ENCODE results near the gene NWD2. TPM values are rescaled to one million over a fixed set of nuclear protein-coding genes. Genes with fewer than 3 reads are reported as not detected.

The NWD2 gene
- total RNA-seq, 1 experiment from 2014 or later = not detected

DNA sequence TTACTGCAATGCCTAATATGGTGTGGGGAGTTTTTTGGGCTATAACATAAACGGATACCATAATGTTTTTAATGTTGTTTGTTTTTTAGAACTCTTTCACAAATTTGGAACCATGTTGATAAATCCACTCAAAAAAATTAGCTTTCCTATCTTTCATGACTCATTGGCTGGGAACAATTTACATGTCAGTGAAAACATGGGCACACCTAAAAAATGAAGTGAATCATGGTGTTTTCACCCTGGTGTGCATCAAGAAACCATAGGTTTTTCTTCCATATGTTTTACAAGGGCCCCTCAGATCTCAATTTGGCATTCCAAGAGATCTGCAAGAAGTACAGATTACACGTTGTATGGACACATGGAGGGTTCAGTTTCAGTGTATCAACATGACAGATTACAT is 207.1 kb downstream of the NWD2 start:
- Histone ChIP-seq H3K4me1 (ENCODE audit: insufficient read depth, low read length) (no peaks in the 10 kb centered on the region; the same call in 1 of the 2 replicates), H2BK5ac (ENCODE audit: insufficient read length, low read length) (no peak overlapping the region), H3K23ac (ENCODE audit: insufficient read length, low read depth, low read length) (no peak overlapping the region), H3T11ph (ENCODE audit: low read length) (no peak overlapping the region), H2BK15ac (ENCODE audit: low read depth, low read length) (no peak overlapping the region), H2AFZ (ENCODE audit: low read length) (no peak overlapping the region), H2BK20ac (ENCODE audit: low read depth, low read length, poor library complexity, severe bottlenecking) (no peak overlapping the region), H2BK12ac (ENCODE audit: insufficient read length, low read depth, low read length) (no peak overlapping the region), H3K27ac (ENCODE audit: insufficient read length, low read depth, low read length) (no peak overlapping the region), H4K8ac (replicated peaks; ENCODE audit: insufficient read length, low read depth, low read length) (no peak overlapping the region), H3K4ac (ENCODE audit: low read depth, low read length) (no peak overlapping the region), H3K14ac (ENCODE audit: insufficient read depth, low read length) (no peak overlapping the region), H2BK120ac (ENCODE audit: low read depth, low read length, poor library complexity, severe bottlenecking) (no peak overlapping the region), H3K4me2 (ENCODE audit: insufficient read depth, insufficient read length, low read length) (no peak overlapping the region), H3K18ac (ENCODE audit: insufficient read length, low read depth, low read length) (no peak overlapping the region), H3K27me3 (ENCODE audit: insufficient read depth, low read length) (peaks cover 2% of the 10 kb centered on the region; the same call in 1 of the 2 replicates), H3K23me2 (ENCODE audit: insufficient read length, low read depth, low read length, poor library complexity, severe bottlenecking) (peaks cover 13% of the 10 kb centered on the region), H4K5ac (ENCODE audit: insufficient read length, low read depth, low read length) (no peak overlapping the region), H3K79me1 (ENCODE audit: insufficient read depth, low read depth, low read length, poor library complexity, severe bottlenecking) (no peaks in the 10 kb centered on the region), H3K9me3 (ENCODE audit: control insufficient read depth, low read depth, low read length) (no peaks in the 10 kb centered on the region), H3K56ac (ENCODE audit: insufficient read length, low read depth, low read length) (no peak overlapping the region), H3K79me2 (ENCODE audit: insufficient read depth, low read length) (no peaks in the 10 kb centered on the region), H4K91ac (ENCODE audit: insufficient read length, low read depth, low read length) (no peak overlapping the region), H3K9ac (ENCODE audit: extremely low read depth, insufficient read length, low read length) (no peak overlapping the region), H2AK5ac (ENCODE audit: insufficient read length, low read length) (no peak overlapping the region), H4K20me1 (ENCODE audit: control insufficient read depth, insufficient read depth, insufficient read length) (no peaks in the 10 kb centered on the region)
- Mint-ChIP-seq H3K9me3 (no peaks in the 10 kb centered on the region), H3K27me3 (ENCODE audit: low read depth) (peaks cover 62% of the 10 kb centered on the region), H3K4me1 (peaks cover 10 to 15% of the 10 kb centered on the region in 2 experiments), H3K36me3 (ENCODE audit: insufficient read depth in 1 of 3, low read depth in 3 of 3) (no peaks in the 10 kb centered on the region), H3K4me3 (no peak overlapping the region), H3K27ac (no peak overlapping the region)
- WGBS (ENCODE audit: extremely low coverage, insufficient read length, low lambda C conversion rate) = no CpG with 5 or more reads among the region's 2 CpGs
- TF ChIP-seq, protein P1, sequence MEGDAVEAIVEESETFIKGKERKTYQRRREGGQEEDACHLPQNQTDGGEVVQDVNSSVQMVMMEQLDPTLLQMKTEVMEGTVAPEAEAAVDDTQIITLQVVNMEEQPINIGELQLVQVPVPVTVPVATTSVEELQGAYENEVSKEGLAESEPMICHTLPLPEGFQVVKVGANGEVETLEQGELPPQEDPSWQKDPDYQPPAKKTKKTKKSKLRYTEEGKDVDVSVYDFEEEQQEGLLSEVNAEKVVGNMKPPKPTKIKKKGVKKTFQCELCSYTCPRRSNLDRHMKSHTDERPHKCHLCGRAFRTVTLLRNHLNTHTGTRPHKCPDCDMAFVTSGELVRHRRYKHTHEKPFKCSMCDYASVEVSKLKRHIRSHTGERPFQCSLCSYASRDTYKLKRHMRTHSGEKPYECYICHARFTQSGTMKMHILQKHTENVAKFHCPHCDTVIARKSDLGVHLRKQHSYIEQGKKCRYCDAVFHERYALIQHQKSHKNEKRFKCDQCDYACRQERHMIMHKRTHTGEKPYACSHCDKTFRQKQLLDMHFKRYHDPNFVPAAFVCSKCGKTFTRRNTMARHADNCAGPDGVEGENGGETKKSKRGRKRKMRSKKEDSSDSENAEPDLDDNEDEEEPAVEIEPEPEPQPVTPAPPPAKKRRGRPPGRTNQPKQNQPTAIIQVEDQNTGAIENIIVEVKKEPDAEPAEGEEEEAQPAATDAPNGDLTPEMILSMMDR (conservative IDR thresholded peaks at IDR 0.05) = no peak
- DNase-seq = no peak

Measured in H9 (cell line).